ENCODE results near the gene FBN3.

The FBN3 gene

GRCh38 chr19:8020681-8021080, 128.7 kb downstream of the FBN3 start:
- DNase-seq (ENCODE audit: low spot score), result no peak

GRCh38 chr19:8017808-8018207, 131.6 kb downstream of the FBN3 start:
- no peak for DNase-seq (ENCODE audit: low spot score)
